Activated CD4-positive, alpha-beta T cell treated with anti-CD3 and anti-CD28 coated beads, Interleukin-2, amount 10 ng/mL, durations not matched to agents 24 days and 14 days (primary cell): ENCODE measurements around the gene ZAR1. TPM values are rescaled to one million over a fixed set of nuclear protein-coding genes. Genes with fewer than 3 reads are reported as not detected.

Experiments
- DNase-seq: peaks from one replicate; pipeline ENCODE4 v3.0.0; 2022
- H3K27ac Mint-ChIP-seq: one replicate; pipeline ENCODE4 v1.8.0; 2022; ENCODE audit warnings: mild to moderate bottlenecking, mixed read lengths
- H3K27me3 Mint-ChIP-seq: one replicate; pipeline ENCODE4 v1.8.0; 2022; ENCODE audit warnings: mixed read lengths
- H3K36me3 Mint-ChIP-seq: one replicate; pipeline ENCODE4 v1.8.0; 2022; ENCODE audit warnings: low read depth, mild to moderate bottlenecking, mixed read lengths
- H3K4me1 Mint-ChIP-seq: one replicate; pipeline ENCODE4 v1.8.0; 2021; ENCODE audit warnings: mixed read lengths
- H3K4me3 Mint-ChIP-seq: one replicate; pipeline ENCODE4 v1.8.0; 2022; ENCODE audit warnings: mild to moderate bottlenecking, moderate library complexity, mixed read lengths
- H3K9me3 Mint-ChIP-seq: one replicate; pipeline ENCODE4 v1.8.0; 2021; ENCODE audit warnings: mixed read lengths
- intact Hi-C: fragments of 100-400 bp; cut with micrococcal nuclease; formaldehyde crosslinking; loops from one replicate; pipeline ENCODE4 v1.15.1; 2023
- total RNA-seq: library from RNA; stranded (reverse); gene quantifications from 2 replicates; pipeline ENCODE4 v1.2.3, GENCODE V29; 2022

Gene ZAR1
- total RNA-seq, 1 donor from 2014 or later: not detected

DNA sequence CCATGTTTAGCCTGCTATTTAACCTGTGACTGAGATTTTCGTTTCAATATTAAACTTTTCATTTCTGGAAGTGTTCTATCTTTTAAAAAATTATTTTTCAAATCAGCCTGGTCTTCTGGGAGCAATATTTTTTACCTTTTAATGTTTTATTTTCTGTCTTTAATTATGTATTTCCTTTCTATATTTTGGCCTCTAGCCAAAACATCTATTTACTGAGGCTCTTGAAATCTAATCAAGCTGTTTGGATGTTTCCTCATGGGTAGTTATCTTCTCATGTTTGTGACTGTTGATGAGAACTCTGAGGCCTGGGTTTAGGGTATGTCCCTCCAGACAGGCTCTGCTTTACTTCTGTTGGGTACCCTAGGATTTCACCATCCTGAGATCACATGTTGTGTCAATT lies 17.3 kb upstream of the ZAR1 start:
- no peaks in the 10 kb centered on the region for H3K36me3 Mint-ChIP-seq
- H3K4me3 Mint-ChIP-seq: no peak overlapping the region
- H3K4me1 Mint-ChIP-seq: no peaks in the 10 kb centered on the region
- DNase-seq: no peak
- no peak overlapping the region for H3K27ac Mint-ChIP-seq
- intact Hi-C loops: no loop called here
- H3K9me3 Mint-ChIP-seq: no peaks in the 10 kb centered on the region
- H3K27me3 Mint-ChIP-seq: peaks cover 22% of the 10 kb centered on the region

DNA sequence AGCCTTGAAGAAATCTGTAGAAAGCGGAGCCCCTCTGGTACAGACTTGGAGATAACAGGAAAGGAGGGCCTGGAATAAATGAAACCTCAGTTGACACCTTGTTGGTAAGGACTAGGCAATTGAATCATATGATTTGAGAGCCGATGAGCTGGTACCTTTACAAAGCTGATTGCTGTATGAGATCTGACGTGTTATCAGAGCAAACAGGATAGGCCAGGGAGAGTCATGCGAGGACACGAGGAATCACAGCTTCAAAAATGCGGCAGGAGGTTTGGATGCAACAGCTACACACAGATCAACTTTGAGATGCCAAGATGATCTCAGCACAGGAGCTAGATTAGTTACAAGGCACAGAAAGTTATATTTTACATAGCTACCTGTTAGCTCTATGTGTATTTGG lies 14.3 kb upstream of the ZAR1 start:
- Mint-ChIP-seq H3K27me3 (peaks cover 20% of the 10 kb centered on the region), H3K27ac (no peak overlapping the region), H3K9me3 (no peaks in the 10 kb centered on the region), H3K4me1 (no peaks in the 10 kb centered on the region), H3K4me3 (no peak overlapping the region), H3K36me3 (no peaks in the 10 kb centered on the region)
- intact Hi-C loops: no loop called here
- no peak for DNase-seq

DNA sequence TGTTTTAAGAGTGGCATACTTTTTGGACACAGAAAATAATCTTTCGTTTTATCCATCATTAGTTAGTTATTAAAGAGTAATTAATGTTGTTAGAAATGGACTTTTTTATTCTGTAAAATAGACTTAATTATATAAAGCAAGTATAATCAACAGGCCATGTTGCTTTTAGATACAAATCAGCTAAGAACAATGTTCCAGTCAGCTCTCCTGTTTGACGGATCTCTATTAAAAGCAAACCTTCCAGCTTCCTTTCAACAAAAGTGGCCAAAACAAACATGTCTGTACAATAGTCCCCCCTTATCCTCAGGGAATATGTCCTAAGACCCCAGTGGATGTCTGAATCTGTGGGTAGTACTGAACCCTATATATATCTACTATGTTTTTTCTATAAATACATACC lies 11.8 kb upstream of the ZAR1 start:
- no peak overlapping the region for H3K4me3 Mint-ChIP-seq
- no peaks in the 10 kb centered on the region for H3K36me3 Mint-ChIP-seq

DNA sequence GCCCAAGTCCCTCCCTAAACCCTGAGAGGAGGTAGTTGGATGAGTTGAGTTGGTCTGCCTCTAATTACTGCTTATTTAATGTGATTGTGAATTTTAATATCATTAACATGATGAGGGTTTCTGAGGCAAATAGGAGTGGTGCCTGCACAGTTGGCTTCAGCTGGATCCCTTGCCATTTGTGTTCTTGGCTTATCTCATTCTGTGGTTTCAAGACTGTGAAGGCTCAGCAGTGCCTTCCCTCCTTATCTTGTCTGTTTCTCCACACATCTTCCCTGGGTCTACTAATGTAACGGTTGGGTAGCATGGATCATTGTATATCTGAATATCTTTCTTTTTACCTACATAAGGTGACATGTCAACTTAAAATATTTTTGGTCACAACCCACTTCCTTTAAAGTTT lies 8.5 kb upstream of the ZAR1 start:
- peaks cover 59% of the 10 kb centered on the region for H3K27me3 Mint-ChIP-seq
- no peak for DNase-seq
- H3K36me3 Mint-ChIP-seq: no peaks in the 10 kb centered on the region
- no peaks in the 10 kb centered on the region for H3K9me3 Mint-ChIP-seq
- H3K27ac Mint-ChIP-seq: no peak overlapping the region
- intact Hi-C loops: no loop called here
- H3K4me1 Mint-ChIP-seq: peaks cover 11% of the 10 kb centered on the region
- H3K4me3 Mint-ChIP-seq: no peak overlapping the region

More for the DNA sequence above, 11.8 kb upstream of the ZAR1 start:
- DNase-seq: no peak
- intact Hi-C loops: no loop called here
- H3K27me3 Mint-ChIP-seq: peaks cover 42% of the 10 kb centered on the region
- H3K27ac Mint-ChIP-seq: no peak overlapping the region
- H3K4me1 Mint-ChIP-seq: peaks cover 2% of the 10 kb centered on the region
- H3K9me3 Mint-ChIP-seq: no peaks in the 10 kb centered on the region

DNA sequence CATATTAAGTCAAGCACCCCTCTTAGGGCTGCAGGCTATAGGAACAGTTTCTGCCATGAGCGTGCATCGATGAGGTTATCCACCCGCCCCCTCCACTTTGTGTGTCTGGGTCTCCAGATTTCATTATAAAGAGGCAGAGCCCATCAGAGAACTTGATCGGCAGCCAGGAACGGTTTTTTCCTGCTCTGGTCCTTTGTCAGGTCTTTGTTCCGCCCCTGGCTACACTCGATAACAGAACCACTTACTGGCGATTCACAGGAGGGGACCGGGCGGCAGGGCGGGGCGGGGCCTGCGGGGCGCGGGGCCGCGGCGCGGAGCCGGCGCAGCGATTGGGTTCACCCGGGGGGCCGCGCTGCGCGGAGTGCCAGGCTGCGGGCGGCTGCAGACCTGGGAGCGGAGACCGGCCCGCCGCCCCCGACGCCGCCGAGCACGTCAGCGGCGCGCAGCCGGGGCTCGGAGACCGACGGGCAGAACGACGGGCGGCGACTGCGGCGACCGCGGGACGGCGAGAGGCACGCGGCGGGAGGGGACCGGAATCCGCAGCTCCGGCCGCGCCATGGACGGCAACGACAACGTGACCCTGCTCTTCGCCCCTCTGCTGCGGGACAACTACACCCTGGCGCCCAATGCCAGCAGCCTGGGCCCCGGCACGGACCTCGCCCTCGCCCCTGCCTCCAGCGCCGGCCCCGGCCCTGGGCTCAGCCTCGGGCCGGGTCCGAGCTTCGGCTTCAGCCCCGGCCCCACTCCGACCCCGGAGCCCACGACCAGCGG lies 6.9 kb upstream of the ZAR1 start, which contains the start of gene SLC10A4:
TSS of gene SLC10A4 (plus strand) at position 338 of the 771 bp plus-strand sequence. CDS start at position 557, 219 bp downstream.
- peak; percentile 64 for DNase-seq
- Mint-ChIP-seq H3K4me3 (peak within 1 kb of the TSS; percentile 73), H3K9me3 (no peaks in the 10 kb centered on the region), H3K36me3 (no peaks in the 10 kb centered on the region), H3K4me1 (peaks cover 11% of the 10 kb centered on the region), H3K27me3 (peaks cover 67% of the 10 kb centered on the region), H3K27ac (peak within 1 kb of the TSS; percentile 60)
- intact Hi-C loops: no loop called here

DNA sequence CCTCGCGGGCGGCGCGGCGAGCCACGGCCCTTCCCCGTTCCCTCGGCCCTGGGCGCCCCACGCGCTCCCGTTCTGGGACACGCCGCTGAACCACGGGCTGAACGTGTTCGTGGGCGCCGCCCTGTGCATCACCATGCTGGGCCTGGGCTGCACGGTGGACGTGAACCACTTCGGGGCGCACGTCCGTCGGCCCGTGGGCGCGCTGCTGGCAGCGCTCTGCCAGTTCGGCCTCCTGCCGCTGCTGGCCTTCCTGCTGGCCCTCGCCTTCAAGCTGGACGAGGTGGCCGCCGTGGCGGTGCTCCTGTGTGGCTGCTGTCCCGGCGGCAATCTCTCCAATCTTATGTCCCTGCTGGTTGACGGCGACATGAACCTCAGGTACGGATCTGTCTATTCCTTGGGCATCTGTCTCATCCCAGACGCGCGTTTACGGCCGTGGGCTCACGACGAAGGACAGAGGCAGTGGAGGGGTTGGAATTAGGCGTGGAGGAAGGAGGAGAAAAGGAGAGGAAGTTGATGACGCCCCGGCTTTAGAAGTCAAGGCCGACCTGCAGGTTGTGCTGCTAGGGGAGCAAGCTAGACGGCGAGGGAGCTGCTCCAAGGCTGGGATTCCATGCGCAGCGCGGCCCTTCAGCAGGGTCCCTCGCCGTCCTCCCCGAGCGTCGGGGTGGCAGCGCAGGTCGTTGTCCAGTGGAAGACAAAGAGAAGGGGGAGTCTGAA lies 6.1 kb upstream of the ZAR1 start:
- Mint-ChIP-seq H3K36me3 (no peaks in the 10 kb centered on the region), H3K9me3 (no peaks in the 10 kb centered on the region), H3K4me3 (peak overlapping the region; percentile 73), H3K4me1 (peaks cover 11% of the 10 kb centered on the region), H3K27me3 (peaks cover 69% of the 10 kb centered on the region), H3K27ac (peak overlapping the region; percentile 60)
- peak; percentile 67 for DNase-seq
- intact Hi-C loops: no loop called here

DNA sequence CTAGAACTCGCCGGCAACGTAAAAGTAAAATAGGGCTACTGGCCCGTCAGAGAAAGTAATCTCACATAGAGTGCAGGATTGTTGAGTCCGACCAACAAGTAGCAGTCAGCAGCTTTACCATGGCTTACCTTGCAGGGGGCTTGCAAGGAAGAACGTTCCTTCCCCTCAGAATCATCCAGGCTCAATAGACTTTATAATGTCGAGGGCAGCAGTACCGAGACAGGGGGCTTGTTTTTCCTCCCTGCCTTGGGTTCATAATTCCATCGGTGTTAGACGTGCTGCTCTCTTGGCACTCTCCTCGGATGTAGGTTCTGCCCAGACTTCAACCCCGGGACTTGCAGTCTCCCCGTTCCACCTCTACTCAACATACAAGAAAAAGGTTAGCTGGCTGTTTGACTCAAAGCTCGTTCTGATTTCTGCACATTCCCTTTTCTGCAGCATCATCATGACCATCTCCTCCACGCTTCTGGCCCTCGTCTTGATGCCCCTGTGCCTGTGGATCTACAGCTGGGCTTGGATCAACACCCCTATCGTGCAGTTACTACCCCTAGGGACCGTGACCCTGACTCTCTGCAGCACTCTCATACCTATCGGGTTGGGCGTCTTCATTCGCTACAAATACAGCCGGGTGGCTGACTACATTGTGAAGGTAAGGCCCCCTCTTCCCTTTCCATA lies 5.4 kb upstream of the ZAR1 start:
- no peak for DNase-seq
- Mint-ChIP-seq H3K9me3 (no peaks in the 10 kb centered on the region), H3K4me3 (peak overlapping the region; percentile 73), H3K27me3 (peaks cover 74% of the 10 kb centered on the region), H3K27ac (no peak overlapping the region), H3K4me1 (peaks cover 11% of the 10 kb centered on the region), H3K36me3 (no peaks in the 10 kb centered on the region)
- intact Hi-C loops: no loop called here

DNA sequence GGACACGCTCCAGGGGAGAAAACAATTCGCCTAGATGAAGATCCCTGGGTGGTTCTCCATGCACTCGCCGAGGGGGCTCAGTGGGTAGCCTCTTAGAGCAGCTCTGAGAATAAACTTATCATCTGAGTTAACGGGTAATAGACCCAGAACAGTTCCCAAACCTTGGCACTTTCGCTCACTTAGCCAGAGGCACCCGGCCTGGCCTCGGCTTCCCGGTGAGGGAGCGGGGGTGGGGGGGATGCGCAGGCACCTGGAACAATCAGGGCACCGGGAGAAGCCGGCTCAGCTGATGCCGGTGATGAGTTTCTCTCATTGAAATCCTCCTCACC lies 405 bp upstream of the ZAR1 start:
- H3K36me3 Mint-ChIP-seq: no peaks in the 10 kb centered on the region
- no peaks in the 10 kb centered on the region for H3K9me3 Mint-ChIP-seq
- peaks cover 60% of the 10 kb centered on the region for H3K27me3 Mint-ChIP-seq
- no peak overlapping the region for H3K27ac Mint-ChIP-seq
- DNase-seq: no peak
- peak overlapping the region; percentile 60 for H3K4me3 Mint-ChIP-seq
- H3K4me1 Mint-ChIP-seq: peaks cover 4% of the 10 kb centered on the region
- intact Hi-C loops: loop anchor here (10.0 kb wide), 1 partner anchor 455 kb away; no protein-coding TSS in a partner anchor

DNA sequence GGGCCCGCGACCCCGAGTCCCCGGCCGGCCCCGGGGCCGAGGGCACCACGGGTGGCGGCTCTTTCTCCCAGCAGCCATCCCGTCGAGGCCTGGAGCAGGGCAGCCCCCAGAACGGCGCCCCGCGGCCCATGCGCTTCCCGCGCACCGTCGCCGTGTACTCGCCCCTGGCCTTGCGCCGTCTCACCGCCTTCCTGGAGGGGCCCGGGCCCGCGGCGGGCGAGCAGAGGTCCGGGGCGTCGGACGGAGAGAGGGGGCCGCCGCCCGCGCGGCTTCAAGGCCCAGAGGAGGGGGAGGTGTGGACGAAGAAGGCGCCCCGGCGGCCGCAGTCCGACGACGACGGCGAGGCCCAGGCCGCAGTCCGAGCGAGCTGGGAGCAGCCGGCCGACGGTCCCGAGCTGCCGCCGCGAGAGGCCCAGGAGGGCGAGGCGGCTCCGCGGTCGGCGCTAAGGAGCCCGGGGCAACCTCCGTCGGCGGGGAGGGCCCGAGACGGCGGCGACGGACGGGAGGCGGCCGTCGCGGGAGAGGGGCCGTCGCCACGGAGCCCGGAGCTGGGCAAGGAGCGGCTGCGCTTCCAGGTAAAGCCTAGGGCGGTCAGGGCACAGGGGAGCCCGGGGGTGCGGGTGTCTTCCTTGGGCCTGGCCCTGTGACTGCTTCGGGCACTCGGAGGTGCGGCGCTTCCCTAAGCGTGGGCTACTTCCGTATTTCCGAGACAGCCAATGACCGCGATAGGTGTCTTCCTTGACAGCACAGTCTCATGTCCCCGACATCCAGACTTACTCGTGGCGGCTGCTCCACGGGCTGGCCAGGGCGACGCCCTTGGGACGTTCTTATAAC lies 845 bp downstream of the ZAR1 start:
- H3K27ac Mint-ChIP-seq: no peak overlapping the region
- H3K4me1 Mint-ChIP-seq: no peaks in the 10 kb centered on the region
- intact Hi-C loops: loop anchor here (10.0 kb wide), 1 partner anchor 456 kb away; no protein-coding TSS in a partner anchor
- H3K36me3 Mint-ChIP-seq: no peaks in the 10 kb centered on the region
- no peaks in the 10 kb centered on the region for H3K9me3 Mint-ChIP-seq
- no peak for DNase-seq
- H3K27me3 Mint-ChIP-seq: peaks cover 49% of the 10 kb centered on the region
- no peak overlapping the region for H3K4me3 Mint-ChIP-seq

DNA sequence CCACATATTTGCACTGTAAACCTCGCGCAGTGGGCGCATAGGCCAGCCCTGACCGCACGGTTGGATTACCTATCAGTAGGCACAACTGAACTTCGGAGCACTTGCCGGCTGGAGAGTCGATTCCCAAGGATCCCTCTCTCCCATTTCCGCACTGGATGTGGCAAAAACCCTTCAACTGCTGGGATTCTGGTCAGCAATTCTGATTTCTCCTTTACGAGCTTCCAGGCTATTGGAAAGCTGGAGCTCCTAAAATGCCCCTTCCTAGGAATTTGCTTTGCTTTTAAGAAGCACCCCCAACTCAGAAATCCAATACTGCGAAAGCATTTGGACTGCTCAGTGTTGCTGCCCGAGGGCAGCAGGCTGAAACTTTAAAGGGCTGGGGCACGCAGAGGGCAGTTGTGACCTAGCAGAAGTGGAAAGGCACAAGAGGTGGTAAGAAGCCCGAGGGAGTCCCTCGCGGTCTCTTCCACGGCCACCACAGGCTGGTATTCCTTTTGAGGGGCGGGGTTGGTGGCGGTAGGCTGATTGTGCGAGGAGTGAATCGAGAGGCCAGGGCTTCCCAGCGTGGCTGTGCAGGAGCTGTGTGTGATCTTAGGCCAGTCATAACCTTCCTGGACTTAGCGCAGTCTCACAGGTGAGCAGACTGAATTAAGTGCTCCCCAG lies 1.6 kb downstream of the ZAR1 start:
- no peak for DNase-seq

DNA sequence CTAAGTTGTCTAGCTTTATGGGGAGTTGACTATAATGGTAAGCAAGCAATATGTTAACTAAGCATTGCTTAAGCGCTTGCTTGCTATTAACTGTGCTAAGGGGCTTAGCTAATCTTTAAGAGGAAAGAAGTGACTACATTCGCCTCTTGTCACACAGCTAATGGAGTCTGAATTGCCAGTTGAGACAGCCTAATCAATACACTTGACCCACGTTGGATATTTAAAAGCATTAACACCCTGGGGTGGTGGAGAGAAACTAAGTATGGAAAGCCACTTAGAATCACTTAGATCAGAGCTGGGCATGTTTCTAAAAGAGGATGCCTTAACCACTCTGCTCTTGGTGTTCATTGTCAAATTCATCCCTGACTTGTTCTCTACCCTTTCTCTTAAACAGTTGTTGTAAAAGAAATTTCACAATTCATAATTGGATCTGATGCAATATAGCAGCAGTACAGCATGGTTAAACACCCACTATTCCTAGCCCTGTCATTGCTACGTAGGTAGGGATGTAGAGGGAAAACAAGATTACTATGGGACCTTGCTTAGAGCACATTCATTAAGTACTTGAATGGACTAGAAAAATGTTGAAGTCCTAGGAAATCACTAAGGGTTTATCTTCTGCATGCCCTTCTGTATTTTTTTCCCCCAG lies 3.5 kb downstream of the ZAR1 start:
- Mint-ChIP-seq H3K4me1 (no peaks in the 10 kb centered on the region), H3K36me3 (peaks cover under 1% of the 10 kb centered on the region), H3K4me3 (no peak overlapping the region), H3K27me3 (peaks cover 31% of the 10 kb centered on the region), H3K9me3 (no peaks in the 10 kb centered on the region), H3K27ac (no peak overlapping the region)
- intact Hi-C loops: loop anchor here (10.0 kb wide), 1 partner anchor 459 kb away; no protein-coding TSS in a partner anchor
- no peak for DNase-seq

More for the DNA sequence above, 1.6 kb downstream of the ZAR1 start:
- Mint-ChIP-seq H3K27ac (no peak overlapping the region), H3K4me3 (no peak overlapping the region), H3K27me3 (peaks cover 47% of the 10 kb centered on the region), H3K36me3 (no peaks in the 10 kb centered on the region), H3K4me1 (no peaks in the 10 kb centered on the region), H3K9me3 (no peaks in the 10 kb centered on the region)
- intact Hi-C loops: loop anchor here (10.0 kb wide), 1 partner anchor 457 kb away; no protein-coding TSS in a partner anchor

DNA sequence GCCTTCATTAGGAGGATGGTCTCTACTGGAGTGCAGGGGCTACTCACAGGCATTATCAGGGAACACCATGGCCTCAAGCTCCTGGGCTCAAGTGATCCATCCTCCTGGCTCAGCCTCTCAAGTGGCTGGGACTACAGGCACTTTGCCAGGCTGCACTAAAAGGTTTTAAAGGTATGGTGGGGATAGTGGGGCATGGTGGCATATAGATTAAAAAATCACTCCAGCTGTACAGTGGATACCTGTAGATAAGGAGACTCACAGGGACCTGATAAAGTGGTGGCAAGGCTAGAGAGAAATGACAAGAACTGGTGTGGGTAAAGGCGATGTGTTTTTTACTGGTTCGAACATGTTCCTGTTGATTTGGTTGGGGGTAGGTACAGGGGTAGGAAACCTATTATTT lies 5.9 kb downstream of the ZAR1 start:
- Mint-ChIP-seq H3K27me3 (peaks cover 19% of the 10 kb centered on the region), H3K4me1 (peaks cover 6% of the 10 kb centered on the region), H3K4me3 (no peak overlapping the region), H3K36me3 (peaks cover 17% of the 10 kb centered on the region), H3K9me3 (no peaks in the 10 kb centered on the region), H3K27ac (no peak overlapping the region)
- DNase-seq: no peak
- intact Hi-C loops: loop anchor here (5.0 to 10.0 kb wide), 2 partner anchors 179 to 461 kb away; no protein-coding TSS in a partner anchor
